ENCODE results near the gene VAC14.

DNA sequence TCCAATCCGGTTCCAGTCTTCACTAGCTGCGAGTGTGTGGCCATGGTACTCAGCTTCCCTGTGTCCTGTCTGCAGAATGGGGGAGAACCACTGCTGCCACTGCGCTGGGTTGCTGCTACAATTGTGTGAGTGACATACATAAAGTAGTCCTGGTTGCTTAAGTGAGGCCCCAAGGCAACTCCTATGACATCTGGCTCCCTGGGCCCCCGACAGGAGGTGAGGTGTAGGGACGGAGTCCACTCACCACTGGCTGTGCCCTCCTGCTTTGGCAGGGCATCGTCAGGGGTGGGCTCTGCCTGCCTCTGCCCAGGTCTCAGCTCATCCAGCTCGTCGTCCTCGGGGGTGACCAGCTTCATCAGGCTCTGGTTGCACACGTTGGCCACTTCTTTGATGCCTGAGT lies 20.4 kb downstream of the VAC14 start:
- TF ChIP-seq, protein P1, sequence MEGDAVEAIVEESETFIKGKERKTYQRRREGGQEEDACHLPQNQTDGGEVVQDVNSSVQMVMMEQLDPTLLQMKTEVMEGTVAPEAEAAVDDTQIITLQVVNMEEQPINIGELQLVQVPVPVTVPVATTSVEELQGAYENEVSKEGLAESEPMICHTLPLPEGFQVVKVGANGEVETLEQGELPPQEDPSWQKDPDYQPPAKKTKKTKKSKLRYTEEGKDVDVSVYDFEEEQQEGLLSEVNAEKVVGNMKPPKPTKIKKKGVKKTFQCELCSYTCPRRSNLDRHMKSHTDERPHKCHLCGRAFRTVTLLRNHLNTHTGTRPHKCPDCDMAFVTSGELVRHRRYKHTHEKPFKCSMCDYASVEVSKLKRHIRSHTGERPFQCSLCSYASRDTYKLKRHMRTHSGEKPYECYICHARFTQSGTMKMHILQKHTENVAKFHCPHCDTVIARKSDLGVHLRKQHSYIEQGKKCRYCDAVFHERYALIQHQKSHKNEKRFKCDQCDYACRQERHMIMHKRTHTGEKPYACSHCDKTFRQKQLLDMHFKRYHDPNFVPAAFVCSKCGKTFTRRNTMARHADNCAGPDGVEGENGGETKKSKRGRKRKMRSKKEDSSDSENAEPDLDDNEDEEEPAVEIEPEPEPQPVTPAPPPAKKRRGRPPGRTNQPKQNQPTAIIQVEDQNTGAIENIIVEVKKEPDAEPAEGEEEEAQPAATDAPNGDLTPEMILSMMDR (IDR thresholded peaks at IDR 0.05), result no peak
- TF ChIP-seq EP300 (IDR thresholded peaks at IDR 0.05), result no peak

All from esophagus muscularis mucosa (tissue), 3 donors.